GM18861 (cell line): ENCODE measurements around the gene MAPKAPK5.
"Not testable (repeated sequence)": the region's sequence is repeated elsewhere in the genome, so short reads cannot be mapped to it uniquely, and the experiment has no call there.

Experiments
- ATAC-seq: cut with Tn5 transposase; IDR thresholded peaks from one replicate; pipeline ENCODE4 v1.9.1; 2021; ENCODE audit not compliant: unreplicated experiment

Gene MAPKAPK5

GRCh38 chr12:111826992-111827391 is 15.0 kb upstream of the MAPKAPK5 start:
- no peak for ATAC-seq

GRCh38 chr12:111827907-111828306 is 14.1 kb upstream of the MAPKAPK5 start:
- ATAC-seq, result no peak

GRCh38 chr12:111828338-111828979 is 13.6 kb upstream of the MAPKAPK5 start:
- no peak for ATAC-seq

DNA sequence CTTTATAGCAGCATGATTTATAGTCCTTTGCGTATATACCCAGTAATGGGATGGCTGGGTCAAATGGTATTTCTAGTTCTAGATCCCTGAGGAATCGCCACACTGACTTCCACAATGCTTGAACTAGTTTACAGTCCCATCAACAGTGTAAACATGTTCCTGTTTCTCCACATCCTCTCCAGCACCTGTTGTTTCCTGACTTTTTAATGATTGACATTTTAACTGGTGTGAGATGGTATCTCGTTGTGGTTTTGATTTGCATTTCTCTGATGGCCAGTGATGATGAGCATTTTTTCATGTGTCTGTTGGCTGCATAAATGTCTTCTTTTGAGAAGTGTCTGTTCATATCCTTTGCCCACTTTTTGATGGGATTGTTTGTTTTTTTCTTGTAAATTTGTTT is 12.4 kb upstream of the MAPKAPK5 start:
- ATAC-seq, result not testable (repeated sequence)

DNA sequence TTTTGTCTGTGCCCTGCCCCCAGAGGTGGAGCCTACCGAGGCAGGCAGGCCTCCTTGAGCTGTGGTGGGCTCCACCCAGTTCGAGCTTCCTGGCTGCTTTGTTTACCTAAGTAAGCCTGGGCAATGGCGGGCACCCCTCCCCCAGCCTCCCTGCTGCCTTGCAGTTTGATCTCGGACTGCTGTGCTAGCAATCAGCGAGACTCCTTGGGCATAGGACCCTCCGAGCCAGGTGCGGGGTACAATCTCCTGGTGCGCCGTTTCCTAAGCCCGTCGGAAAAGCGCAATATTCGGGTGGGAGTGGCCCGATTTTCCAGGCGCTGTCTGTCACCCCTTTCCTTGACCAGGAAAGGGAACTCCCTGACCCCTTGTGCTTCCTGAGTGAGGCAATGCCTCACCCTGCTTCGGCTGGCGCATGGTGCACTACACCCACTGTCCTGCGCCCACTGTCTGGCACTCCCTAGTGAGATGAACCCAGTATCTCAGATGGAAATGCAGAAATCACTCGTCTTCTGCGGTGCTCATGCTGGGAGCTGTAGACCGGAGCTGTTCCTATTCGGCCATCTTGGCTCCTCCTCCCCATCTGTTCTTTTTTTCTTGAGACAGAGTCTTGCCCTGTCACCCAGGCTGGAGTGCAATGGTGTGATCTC is 7.2 kb upstream of the MAPKAPK5 start:
- not testable (repeated sequence) for ATAC-seq

DNA sequence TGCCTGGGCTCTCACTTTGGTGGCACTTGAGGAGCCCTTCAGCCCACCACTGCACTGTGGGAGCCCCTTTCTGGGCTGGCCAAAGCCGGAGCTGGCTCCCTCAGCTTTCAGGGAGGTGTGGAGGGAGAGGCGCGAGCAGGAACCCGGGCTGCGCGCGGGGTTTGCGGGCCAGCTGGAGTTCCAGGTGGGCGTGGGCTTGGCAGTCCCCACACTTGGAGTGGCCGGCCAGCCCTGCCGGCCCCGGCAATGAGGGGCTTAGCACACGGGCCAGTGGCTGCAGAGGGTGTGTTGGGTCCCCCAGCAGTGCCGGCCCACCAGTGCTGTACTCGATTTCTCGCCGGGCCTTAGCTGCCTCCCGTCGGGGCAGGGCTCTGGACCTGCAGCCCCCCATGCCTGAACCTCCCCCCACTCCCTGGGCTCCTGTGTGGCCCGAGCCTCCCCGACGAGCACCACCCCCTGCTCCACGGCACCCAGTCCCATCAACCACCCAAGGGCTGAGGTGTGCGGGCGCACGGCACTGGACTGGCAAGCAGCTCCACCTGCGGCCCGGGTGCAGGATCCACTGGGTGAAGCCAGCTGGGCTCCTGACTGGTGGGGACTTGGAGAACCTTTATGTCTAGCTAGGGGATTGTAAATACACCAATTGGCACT is 6.4 kb upstream of the MAPKAPK5 start:
- ATAC-seq, result not testable (repeated sequence)

GRCh38 chr12:111838353-111838752 is 3.7 kb upstream of the MAPKAPK5 start:
- ATAC-seq, result no peak

DNA sequence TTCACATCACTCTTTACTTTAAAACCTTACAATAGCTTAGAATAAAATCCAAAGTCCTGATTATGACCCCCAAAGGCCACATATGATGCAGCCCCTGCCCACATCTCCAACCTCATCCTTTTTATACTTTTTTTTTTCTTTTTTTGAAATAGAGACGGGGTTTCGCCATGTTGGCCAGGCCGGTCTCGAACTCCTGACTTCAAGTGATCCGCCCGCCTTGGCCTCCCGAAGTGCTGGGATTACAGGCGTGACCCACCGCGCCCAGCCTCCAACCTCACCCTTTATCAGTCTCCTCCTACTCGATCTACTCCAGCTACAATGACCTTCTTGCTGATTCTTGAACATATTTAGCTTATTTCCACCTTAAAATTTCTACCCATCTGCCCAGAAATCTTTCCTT is 1.2 kb upstream of the MAPKAPK5 start:
- no peak for ATAC-seq

- no peak for ATAC-seq
Observed at GRCh38 chr12:111841236-111841749, 735 bp upstream of the MAPKAPK5 start.

- ATAC-seq, result peak; percentile 19
Observed at GRCh38 chr12:111842556-111843396, 748 bp downstream of the MAPKAPK5 start.

GRCh38 chr12:111846016-111846415 is 4.0 kb downstream of the MAPKAPK5 start:
- no peak for ATAC-seq

GRCh38 chr12:111850526-111850925 is 8.5 kb downstream of the MAPKAPK5 start:
- ATAC-seq, result no peak

DNA sequence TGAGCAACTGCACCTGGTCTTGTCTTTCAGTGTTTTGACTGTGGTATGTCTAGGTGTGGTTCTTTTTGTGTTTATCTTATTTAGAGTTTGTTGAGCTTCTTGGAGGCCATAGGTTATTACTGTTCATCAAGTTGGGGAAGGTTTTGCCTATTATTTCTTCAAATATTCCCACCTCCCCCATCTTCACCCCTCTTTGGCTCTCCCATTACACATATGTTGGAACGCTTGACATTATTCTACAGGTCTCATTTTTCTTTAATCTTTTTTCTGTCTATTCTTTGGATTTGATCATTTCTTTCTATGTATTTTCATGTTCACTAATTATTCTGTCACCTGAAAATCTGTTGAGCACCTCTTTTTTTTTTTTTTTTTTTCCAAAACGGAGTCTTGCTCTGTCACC is 16.2 kb downstream of the MAPKAPK5 start:
- ATAC-seq, result no peak

- no peak for ATAC-seq
Observed at GRCh38 chr12:111858778-111859177, 16.8 kb downstream of the MAPKAPK5 start.

- ATAC-seq, result no peak
Observed at GRCh38 chr12:111864913-111865312, 22.9 kb downstream of the MAPKAPK5 start.

DNA sequence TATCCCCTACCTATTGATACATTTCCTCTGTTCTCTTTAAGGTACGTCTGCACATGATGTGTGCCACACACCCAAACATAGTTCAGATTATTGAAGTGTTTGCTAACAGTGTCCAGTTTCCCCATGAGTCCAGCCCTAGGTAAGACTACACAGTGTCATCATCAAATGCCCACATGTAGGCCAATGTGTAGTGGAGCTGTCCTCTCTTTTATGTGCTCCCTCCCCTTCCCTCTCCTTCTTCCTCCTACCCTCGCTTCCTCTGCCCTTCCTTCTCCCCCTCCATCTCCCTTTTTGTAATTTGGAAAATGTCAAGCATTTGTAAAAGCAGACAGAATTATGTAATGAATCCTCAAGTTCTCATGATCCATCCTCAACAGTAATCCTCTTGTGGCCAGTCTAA is 25.5 kb downstream of the MAPKAPK5 start:
- ATAC-seq, result no peak

- no peak for ATAC-seq
Observed at GRCh38 chr12:111868676-111869588, 26.9 kb downstream of the MAPKAPK5 start.

DNA sequence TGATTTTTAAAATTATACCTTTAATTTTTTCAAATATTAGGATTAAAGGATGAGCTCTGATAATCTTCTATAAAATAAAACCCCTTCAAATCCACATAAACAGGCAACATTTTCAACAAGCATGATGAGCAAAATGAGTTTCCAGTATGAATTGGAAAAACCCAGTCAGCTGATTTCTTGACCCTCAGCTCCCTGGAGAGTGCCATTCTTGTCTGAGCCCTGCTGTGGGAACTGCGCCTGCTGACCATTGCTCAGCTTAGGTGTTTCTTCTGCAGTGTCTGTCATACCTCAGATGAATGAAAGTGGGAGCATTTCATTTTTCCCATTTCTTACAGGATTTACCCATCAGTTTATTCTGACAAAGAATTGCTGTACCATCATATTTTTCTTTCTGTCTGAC is 27.6 kb downstream of the MAPKAPK5 start:
- ATAC-seq, result no peak

- no peak for ATAC-seq
Observed at GRCh38 chr12:111870216-111870615, 28.2 kb downstream of the MAPKAPK5 start.

DNA sequence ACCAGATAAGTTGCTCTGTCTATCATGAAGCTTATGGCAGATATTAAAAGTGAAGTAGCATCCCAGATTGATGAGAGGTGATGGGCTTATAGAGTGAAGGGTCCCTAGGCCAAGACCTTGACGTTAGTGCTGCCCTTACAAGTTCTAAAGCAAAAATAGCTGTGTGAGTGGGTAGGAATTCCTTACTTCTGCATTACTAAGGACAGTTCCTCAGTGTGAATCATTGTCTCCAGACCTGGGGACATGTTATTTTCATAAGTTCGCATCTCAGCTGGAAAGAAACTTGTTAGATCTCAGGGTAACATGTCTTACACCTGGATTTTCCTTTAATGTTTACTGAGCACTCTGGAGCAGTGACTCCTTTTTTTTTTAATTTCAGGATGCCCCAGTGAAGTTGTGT is 28.7 kb downstream of the MAPKAPK5 start:
- ATAC-seq, result no peak
